Chondrocyte (in vitro differentiated cells): Measurements from ENCODE around the gene FGD4. TPM values are rescaled to one million over a fixed set of nuclear protein-coding genes. Genes with fewer than 3 reads are reported as not detected.

Experiments used
- DNase-seq: peaks from one replicate; pipeline ENCODE4 v3.0.0; 2021; ENCODE audit warnings: mixed read lengths, low spot score
- H3K27ac Mint-ChIP-seq: one replicate; pipeline ENCODE4 v1.8.0; 2021; ENCODE audit warnings: mild to moderate bottlenecking, moderate library complexity, mixed read lengths; ENCODE audit not compliant: unreplicated experiment
- H3K27me3 Mint-ChIP-seq: 2 replicates; pipeline ENCODE4 v1.8.0; 2021; ENCODE audit warnings: low read depth, mixed read lengths
- H3K36me3 Mint-ChIP-seq: 2 replicates; pipeline ENCODE4 v1.8.0; 2021; ENCODE audit warnings: low read depth, mixed read lengths
- H3K4me1 Mint-ChIP-seq: 2 replicates; pipeline ENCODE4 v1.8.0; 2021; ENCODE audit warnings: low read depth, mild to moderate bottlenecking, mixed read lengths
- H3K4me3 Mint-ChIP-seq: one replicate; pipeline ENCODE4 v1.8.0; 2021; ENCODE audit warnings: mild to moderate bottlenecking, moderate library complexity, mixed read lengths; ENCODE audit not compliant: unreplicated experiment
- H3K9me3 Mint-ChIP-seq: 2 replicates; pipeline ENCODE4 v1.8.0; 2021; ENCODE audit warnings: low read depth, mixed read lengths
- CTCF ChIP-seq: fragments of 200-600 bp; sonication (generic); IDR thresholded peaks from 2 replicates; pipeline ENCODE4 v1.5.0; 2021; ENCODE audit warnings: antibody characterized with exemption, mild to moderate bottlenecking, moderate library complexity
- total RNA-seq: library from RNA; stranded (reverse); gene quantifications from 3 replicates; pipeline ENCODE4 v1.2.1, GENCODE V29; 2021

Gene FGD4
- total RNA-seq, 1 donor from 2014 or later: 8.7 TPM

- Mint-ChIP-seq H3K36me3 (no peaks in the 10 kb centered on the region), H3K4me3 (no peak overlapping the region), H3K4me1 (no peaks in the 10 kb centered on the region), H3K9me3 (no peaks in the 10 kb centered on the region), H3K27ac (no peak overlapping the region), H3K27me3 (no peaks in the 10 kb centered on the region)
- DNase-seq: no peak
- no peak for TF ChIP-seq CTCF
Measured at GRCh38 chr12:32478166-32478565, 78.8 kb downstream of the FGD4 start.

GRCh38 chr12:32478858-32479725 is 79.7 kb downstream of the FGD4 start:
- DNase-seq: no peak
- H3K4me1 Mint-ChIP-seq: no peaks in the 10 kb centered on the region
- no peak overlapping the region for H3K27ac Mint-ChIP-seq
- H3K36me3 Mint-ChIP-seq: no peaks in the 10 kb centered on the region
- H3K27me3 Mint-ChIP-seq: no peaks in the 10 kb centered on the region
- no peak overlapping the region for H3K4me3 Mint-ChIP-seq
- TF ChIP-seq CTCF: no peak
- no peaks in the 10 kb centered on the region for H3K9me3 Mint-ChIP-seq

- Mint-ChIP-seq H3K27ac (no peak overlapping the region), H3K4me3 (no peak overlapping the region), H3K36me3 (no peaks in the 10 kb centered on the region), H3K9me3 (no peaks in the 10 kb centered on the region), H3K27me3 (no peaks in the 10 kb centered on the region), H3K4me1 (no peaks in the 10 kb centered on the region)
- TF ChIP-seq CTCF: no peak
- DNase-seq: no peak
Measured at GRCh38 chr12:32482226-32482625, 82.9 kb downstream of the FGD4 start.

GRCh38 chr12:32483499-32483898 is 84.1 kb downstream of the FGD4 start:
- no peak overlapping the region for H3K4me3 Mint-ChIP-seq
- H3K27me3 Mint-ChIP-seq: no peaks in the 10 kb centered on the region
- DNase-seq: no peak
- H3K36me3 Mint-ChIP-seq: no peaks in the 10 kb centered on the region
- no peak overlapping the region for H3K27ac Mint-ChIP-seq
- no peak for TF ChIP-seq CTCF
- no peaks in the 10 kb centered on the region for H3K4me1 Mint-ChIP-seq
- H3K9me3 Mint-ChIP-seq: no peaks in the 10 kb centered on the region

GRCh38 chr12:32483993-32484392 is 84.6 kb downstream of the FGD4 start:
- Mint-ChIP-seq H3K27me3 (no peaks in the 10 kb centered on the region), H3K4me1 (no peaks in the 10 kb centered on the region), H3K4me3 (no peak overlapping the region), H3K36me3 (no peaks in the 10 kb centered on the region), H3K27ac (no peak overlapping the region), H3K9me3 (no peaks in the 10 kb centered on the region)
- DNase-seq: no peak
- no peak for TF ChIP-seq CTCF
